ENCODE results near the gene CCDC71. TPM values are rescaled to one million over a fixed set of nuclear protein-coding genes. Genes with fewer than 3 reads are reported as not detected.

CCDC71 gene
- total and polyA plus RNA-seq, 9 of the 15 experiments (the other 6 are each of a cell fraction or from before 2014, with no cell fraction given), result 0.13 to 19.3 (median 14.3) TPM

- TF ChIP-seq SFPQ (IDR thresholded peaks at IDR 0.05; ENCODE audit: low read depth, low read length) (no peak), ZNF583 (CRISPR knock-in tag; IDR thresholded peaks at IDR 0.05) (no peak), CEBPB (tag; IDR thresholded peaks at IDR 0.05) (no peak), ZBTB43 (CRISPR knock-in tag; IDR thresholded peaks at IDR 0.05) (peak; percentile 25; the same call in 1 of the 2 replicates), E2F4 (CRISPR knock-in tag; IDR thresholded peaks at IDR 0.05; ENCODE audit: low read depth) (no peak), POLR2G (IDR thresholded peaks at IDR 0.05; ENCODE audit: low read depth, low read length) (peak; percentile 82), HNRNPUL1 (IDR thresholded peaks at IDR 0.05; ENCODE audit: low read length) (no peak), ZEB2 (IDR thresholded peaks at IDR 0.05) (peak; percentile 60; the same call in 1 of the 2 replicates), MLX (CRISPR knock-in tag; conservative IDR thresholded peaks at IDR 0.05) (no peak), ZBTB2 (IDR thresholded peaks at IDR 0.05) (peak; percentile 82), SAFB2 (IDR thresholded peaks at IDR 0.05; ENCODE audit: borderline replicate concordance, low read depth, low read length, severe bottlenecking) (no peak), ZMIZ1 (IDR thresholded peaks at IDR 0.05; ENCODE audit: low read depth in 2 of 2, low read length in 2 of 2) (0 out of 4 replicates have a peak, but pooled peaks of 1 of the 2 experiments have one; percentile 27), E2F5 (CRISPR knock-in tag; IDR thresholded peaks at IDR 0.05) (no peak), ZFX (CRISPR knock-in tag; IDR thresholded peaks at IDR 0.05) (peak; percentile 91), ZKSCAN1 (IDR thresholded peaks at IDR 0.05; ENCODE audit: low read depth, low read length) (peak; percentile 67)
Measured at GRCh38 chr3:49171119-49171774, 5.1 kb upstream of the CCDC71 start, which contains the start of gene KLHDC8B (continued).
